NCI-H748 (cell line): ENCODE measurements around the gene IQCF2.
"Not testable (repeated sequence)": the region's sequence is repeated elsewhere in the genome, so short reads cannot be mapped to it uniquely, and the experiment has no call there.

Source experiments
- DNase-seq: peaks from one replicate; lab custom pipeline; 2025; ENCODE audit not compliant: unreplicated experiment; lab: John Stamatoyannopoulos, UW

The IQCF2 gene

GRCh38 chr3:51876186-51876585, 14.8 kb downstream of the IQCF2 start:
- no peak for DNase-seq

GRCh38 chr3:51879937-51880336, 18.5 kb downstream of the IQCF2 start:
- DNase-seq, result no peak

GRCh38 chr3:51886447-51886846, 25.0 kb downstream of the IQCF2 start:
- DNase-seq, result no peak

- DNase-seq, result no peak
Measured at GRCh38 chr3:51887620-51888019, 26.2 kb downstream of the IQCF2 start.

GRCh38 chr3:51888463-51889105, 27.2 kb downstream of the IQCF2 start:
- DNase-seq, result no peak

GRCh38 chr3:51891242-51892039, 30.0 kb downstream of the IQCF2 start:
- DNase-seq, result no peak

GRCh38 chr3:51894391-51894790, 33.0 kb downstream of the IQCF2 start:
- no peak for DNase-seq

- DNase-seq, result no peak
Measured at GRCh38 chr3:51894939-51895338, 33.5 kb downstream of the IQCF2 start.

GRCh38 chr3:51896607-51897305, 35.3 kb downstream of the IQCF2 start:
- DNase-seq, result no peak

GRCh38 chr3:51897391-51897790, 36.0 kb downstream of the IQCF2 start:
- no peak for DNase-seq

GRCh38 chr3:51900043-51900442, 38.6 kb downstream of the IQCF2 start:
- DNase-seq, result not testable (repeated sequence)

GRCh38 chr3:51902361-51902760, 40.9 kb downstream of the IQCF2 start:
- DNase-seq, result peak; percentile 21

GRCh38 chr3:51904034-51904823, 42.8 kb downstream of the IQCF2 start:
- no peak for DNase-seq

- DNase-seq, result no peak
Measured at GRCh38 chr3:51908026-51908425, 46.6 kb downstream of the IQCF2 start.
